ENCODE data around the gene LAMC2.

The LAMC2 gene

DNA sequence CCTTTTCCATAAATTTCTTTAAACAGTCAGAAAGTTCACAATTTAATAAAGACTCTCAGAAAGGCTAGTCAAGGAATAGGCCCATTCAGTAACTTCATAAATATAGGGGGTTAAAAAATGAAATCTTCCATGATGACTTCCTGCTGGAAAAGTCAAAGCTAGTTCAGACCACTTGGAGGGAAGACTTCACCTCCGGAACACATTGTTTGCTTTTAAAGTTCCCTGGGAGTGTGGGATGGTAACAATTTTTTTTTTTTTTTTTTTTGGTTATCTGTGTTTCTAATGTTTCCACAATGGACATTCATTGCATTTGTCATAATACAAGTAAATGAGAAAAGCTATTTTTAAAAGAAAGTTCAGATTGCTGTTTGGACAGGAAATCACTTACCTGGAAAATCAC, 18.4 kb upstream of the LAMC2 start:
- in situ Hi-C loops (cut with MboI; ENCODE audit: low sequenced_read_pairs), result no loop called here

DNA sequence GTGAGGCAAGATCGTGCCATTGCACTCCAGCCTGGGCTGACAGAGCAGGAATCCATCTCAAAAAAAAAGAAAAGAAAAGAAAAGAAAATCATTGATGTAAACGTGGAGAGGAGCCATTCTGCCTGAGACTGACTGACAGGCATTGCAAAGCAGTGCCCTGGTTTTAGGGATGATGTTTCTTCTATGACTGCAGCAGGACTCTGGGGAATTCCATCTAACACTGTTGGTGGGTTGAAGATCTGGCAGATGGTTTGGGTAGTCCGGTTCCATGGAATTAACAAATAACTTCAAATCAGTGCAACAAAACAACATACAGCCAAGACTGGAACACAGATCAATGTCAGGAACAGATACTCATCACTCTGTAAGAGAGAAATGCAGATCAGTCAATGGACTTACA, 17.8 kb upstream of the LAMC2 start:
- in situ Hi-C loops (cut with MboI; ENCODE audit: low sequenced_read_pairs), result no loop called here

DNA sequence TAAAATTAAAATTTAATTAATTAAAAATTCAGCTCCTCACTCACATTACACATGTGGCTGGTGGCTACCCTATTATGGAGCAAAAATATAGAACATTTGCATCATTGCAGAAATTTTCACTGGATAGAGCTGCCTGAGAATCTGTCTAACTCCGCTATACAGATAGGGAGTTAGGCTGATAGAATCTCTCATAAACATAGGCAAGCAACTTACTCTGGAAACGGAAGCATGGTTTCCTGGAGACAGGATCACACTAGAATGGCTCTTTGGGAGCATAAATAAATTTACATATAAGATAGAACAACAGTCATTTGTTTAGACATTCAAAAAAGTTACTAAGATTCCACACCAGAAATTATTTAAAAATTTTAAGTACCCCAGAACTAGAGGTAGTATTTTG, 12.2 kb upstream of the LAMC2 start:
- in situ Hi-C loops (cut with MboI; ENCODE audit: low sequenced_read_pairs), result no loop called here

DNA sequence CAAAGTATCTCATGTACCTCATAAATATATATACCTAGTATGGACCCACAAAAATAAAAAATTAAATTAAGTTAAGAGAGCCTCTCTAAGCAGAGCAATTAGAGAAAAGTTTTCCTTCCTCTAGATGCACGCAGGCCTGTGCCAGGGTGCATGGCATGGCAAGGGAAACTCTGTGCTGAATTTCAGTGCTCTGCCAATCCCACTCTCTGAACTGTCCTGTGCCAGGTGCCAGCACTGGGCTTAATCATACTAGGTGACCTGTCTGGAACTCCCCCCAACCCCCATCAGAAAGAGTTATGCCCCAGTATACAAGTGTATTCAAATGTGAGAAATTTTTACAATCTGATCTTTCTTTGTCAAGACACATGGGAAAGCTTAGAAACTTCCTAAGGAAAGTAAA, 10.4 kb upstream of the LAMC2 start:
- in situ Hi-C loops (cut with MboI; ENCODE audit: low sequenced_read_pairs), result no loop called here

DNA sequence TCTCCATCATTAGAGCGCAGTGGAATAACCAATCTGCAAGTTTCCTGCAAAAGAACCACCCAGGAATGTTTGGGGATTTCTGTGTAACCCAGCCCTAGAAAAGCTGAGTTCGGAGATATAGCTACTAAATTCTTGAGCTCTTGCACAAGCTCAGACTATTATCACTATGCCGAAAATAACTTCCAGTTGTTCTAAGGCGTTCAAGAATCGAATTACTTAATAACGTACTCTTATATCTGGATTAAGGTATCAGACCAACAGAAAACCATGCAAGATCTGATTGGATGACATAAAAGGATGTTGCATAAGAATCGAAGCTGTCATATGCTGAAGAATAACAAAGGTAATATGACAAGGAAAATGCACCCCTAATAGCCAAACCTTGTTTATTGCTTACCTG, 7.5 kb upstream of the LAMC2 start:
- in situ Hi-C loops (cut with MboI; ENCODE audit: low sequenced_read_pairs), result no loop called here

DNA sequence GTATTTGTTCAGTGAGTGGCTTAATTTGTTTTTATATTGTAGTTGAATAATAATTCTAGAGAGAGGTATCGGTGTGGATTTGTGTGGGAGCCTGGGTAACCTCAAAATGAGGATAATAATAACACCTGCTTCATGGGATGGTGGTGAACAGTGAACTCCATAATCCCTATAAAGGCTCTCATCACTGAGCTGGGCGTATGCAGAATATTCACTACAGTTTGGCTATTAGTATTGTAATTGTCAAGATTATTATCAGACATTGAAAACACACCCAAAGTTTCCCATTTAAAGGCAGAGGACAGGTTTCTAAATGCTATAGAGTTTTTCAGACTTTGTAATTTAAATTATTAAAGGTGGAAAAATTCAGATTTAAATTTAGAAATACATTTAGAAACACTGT, 7.0 kb upstream of the LAMC2 start:
- in situ Hi-C loops (cut with MboI; ENCODE audit: low sequenced_read_pairs), result no loop called here

DNA sequence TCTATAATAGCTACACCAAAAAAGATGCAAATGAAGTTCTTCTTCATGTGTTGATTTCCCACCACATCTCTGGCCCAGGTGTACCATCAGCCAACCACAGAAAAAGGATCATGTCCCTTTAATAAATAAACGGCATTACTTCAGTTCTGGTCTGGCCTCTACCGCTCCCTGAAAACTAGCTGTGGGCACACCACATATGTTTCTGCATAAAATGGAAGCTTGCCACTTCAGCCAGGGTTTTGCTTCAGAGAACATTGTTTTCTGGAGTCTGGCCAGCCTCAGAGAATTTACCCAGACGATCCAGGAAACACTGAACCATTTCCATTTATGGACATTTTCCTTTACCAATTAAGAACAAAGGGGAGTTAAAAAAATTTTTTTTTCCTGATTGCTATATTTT, 5.8 kb upstream of the LAMC2 start:
- in situ Hi-C loops (cut with MboI; ENCODE audit: low sequenced_read_pairs), result no loop called here

DNA sequence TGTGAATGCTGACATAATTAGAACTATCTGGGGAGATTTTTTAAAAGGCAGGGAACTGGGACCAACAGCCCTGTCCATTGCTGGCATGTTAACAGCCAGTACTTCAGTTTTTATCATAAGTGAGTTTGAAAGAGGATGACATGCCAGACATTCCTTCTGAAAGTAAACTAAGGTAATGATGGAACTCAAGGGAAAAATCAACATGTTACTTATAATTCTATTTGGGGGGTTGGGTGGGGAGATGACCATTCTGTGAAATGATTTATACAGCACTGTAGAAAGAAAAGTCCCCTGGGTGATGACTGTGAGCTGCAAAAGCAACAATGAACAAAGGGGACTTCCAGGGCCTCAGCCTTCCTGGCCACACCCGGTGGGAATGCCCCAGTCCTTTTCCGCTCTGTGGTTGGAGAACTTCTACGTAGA, 5.4 kb upstream of the LAMC2 start:
- in situ Hi-C loops (cut with MboI; ENCODE audit: low sequenced_read_pairs), result no loop called here

DNA sequence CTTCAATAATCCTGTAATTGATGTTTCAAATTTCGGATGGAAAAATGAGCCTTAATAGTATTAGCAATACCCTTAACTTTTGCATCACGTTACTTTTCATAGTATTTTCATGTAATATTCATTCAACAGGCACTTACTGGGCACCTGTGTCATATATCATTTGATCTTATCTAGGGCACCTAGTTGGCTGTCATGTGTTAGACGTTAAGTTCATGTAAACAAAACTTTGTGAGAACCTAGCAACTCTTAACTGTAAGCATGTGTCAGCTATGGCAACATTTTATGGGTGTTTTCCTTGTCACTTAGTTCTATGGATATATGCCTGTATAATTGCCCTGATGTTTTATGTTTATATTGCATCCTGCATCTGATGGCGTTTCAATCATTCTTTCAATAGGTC, 777 bp downstream of the LAMC2 start:
- in situ Hi-C loops (cut with MboI; ENCODE audit: low sequenced_read_pairs), result no loop called here

DNA sequence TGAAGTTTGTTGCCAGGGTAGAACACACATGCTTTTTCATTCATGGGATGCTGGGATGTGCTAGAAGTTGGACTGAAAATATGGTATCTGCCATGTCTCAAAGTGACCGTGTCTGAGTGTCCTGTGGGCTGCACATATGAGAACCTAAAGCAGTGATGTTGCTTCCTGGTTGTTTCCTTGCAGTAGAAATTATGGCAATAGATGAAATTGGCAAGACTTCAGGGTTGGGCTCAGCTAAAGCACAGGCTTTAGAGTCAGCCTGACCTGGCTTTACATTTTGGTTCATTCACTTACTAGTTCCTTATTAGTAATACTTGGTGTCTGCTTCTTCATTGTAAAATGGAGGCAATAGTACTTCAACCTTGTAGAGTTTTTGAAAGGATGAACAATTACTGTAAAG, 2.2 kb downstream of the LAMC2 start:
- in situ Hi-C loops (cut with MboI; ENCODE audit: low sequenced_read_pairs), result no loop called here

DNA sequence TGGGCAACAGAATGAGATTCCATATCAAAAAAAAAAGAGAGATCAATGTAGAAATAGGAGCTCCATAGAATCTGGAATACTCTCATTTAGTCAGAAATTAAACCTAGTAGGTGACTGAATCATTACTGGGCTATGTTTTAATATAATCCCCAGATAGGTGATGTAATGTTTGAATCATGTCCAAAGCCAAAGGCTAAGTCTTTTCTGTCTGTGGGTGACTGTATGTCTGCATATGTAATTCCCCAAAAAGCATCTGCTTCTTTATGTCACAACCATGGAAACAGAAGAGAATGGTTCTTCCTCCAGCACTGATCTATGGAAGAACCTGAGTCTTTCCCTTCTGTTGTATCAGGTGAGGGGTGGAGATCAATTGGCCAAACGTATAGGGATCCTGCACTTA, 5.8 kb downstream of the LAMC2 start:
- in situ Hi-C loops (cut with MboI; ENCODE audit: low sequenced_read_pairs), result no loop called here

DNA sequence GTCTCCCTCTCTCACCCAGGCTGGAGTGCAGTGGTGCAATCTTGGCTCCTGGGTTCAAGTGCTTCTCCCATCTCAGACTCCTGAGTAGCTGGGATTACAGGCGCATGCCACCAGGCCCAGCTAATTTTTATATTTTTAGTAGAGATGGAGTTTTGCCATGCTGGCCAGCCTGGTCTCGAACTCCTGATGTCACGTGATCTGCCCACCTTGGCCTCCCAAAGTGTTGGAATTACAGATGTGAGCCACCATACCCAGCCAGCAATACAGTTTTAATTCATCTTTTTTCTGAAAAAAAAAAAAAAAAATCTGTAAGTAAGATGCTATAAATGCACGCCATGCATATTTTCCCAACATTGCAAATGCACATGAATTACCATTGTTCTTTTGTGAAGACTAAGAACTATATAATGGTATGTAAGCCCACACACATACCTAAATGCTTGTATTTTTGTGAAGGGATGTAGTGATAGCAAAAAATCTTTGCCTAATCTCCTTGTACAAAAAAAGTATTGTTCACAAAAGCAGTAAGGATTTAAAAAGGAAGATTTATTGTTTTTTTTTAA, 8.0 kb downstream of the LAMC2 start:
- in situ Hi-C loops (cut with MboI; ENCODE audit: low sequenced_read_pairs), result no loop called here

DNA sequence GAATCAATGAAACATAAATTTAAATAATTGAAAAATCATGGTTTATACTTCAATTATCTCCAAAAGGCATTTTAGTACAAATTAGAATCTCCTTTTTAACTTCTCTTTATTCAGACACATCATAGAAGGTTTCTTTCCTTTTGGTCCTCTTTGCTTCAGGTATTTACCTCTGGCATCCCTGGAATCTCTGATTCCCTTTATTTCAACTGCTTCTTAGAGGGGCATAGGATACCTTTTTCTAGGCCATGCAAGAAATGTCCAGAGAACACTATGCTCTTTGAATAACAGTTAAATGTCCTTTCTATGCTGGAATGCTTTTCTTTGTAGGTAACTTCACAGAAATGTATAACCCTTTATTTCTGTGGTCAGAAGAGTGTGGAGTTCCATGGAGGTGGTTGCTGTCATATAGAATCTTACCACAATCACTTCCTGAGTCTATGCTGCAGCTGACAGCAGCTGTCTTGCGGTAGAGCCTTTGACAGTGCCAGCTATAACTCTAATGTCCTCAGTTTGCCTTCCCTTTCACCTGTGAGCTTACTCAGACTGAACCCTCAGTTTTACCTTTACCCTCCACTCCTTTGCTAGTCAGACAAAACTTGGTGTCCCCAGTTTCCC, 8.6 kb downstream of the LAMC2 start:
- in situ Hi-C loops (cut with MboI; ENCODE audit: low sequenced_read_pairs), result no loop called here

DNA sequence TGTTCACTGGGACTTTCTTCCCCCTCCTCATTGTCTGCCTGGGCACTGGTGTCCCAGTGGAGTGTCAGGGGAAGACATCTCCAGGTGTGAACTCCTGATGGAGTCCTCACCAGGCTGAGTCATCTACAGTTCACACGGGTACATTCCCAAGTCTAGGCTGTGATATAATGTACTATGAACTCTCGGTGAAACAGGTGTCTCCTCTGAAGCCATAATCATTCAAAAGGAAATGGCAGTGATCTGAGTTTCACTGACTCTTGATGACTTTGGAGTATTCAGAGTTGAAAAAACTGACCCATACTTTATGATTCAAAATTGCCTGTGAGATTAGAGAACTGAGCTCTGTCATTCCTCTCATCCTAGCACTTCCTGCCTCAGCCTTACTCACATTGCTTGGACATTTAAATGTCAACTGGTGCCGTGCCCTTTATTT, 9.1 kb downstream of the LAMC2 start:
- in situ Hi-C loops (cut with MboI; ENCODE audit: low sequenced_read_pairs), result no loop called here

DNA sequence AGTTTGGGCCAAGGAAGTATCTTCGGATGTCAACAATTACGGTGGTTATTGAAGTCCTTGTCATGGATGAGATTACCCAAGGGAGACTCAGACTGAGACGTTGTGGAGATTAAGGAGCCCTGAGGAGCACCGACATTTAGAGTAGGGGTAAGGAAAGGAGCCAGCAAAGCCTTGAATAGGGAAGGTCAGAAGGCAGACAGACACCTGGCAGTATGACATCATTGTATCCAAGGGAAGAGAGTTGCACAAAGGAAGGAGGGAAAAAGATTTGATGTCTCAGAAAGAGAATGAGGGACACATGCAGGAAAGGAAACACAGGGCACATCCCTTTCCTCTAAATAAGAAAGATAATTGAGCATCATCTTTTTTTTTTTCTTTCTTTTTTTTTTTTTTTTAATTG, 11.7 kb downstream of the LAMC2 start:
- in situ Hi-C loops (cut with MboI; ENCODE audit: low sequenced_read_pairs), result no loop called here

DNA sequence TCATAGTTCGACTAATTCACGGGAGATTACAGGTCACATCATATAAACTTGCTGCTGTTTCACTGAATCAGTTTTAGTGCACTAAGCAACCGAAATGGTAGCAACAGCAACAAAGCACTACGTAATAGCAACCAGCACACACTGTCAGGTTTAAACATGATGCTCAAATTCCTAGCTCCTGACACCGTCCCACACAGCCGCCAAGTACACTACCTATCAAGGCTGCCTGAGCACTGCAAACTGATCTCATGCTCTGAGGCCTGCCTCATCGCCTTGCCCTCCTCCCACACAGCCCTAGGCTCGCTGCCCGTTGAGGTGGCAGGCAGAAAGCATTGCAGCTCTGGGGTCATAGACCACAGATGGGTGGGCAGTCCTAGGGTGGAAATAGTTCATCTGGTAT, 12.4 kb downstream of the LAMC2 start:
- in situ Hi-C loops (cut with MboI; ENCODE audit: low sequenced_read_pairs), result no loop called here

DNA sequence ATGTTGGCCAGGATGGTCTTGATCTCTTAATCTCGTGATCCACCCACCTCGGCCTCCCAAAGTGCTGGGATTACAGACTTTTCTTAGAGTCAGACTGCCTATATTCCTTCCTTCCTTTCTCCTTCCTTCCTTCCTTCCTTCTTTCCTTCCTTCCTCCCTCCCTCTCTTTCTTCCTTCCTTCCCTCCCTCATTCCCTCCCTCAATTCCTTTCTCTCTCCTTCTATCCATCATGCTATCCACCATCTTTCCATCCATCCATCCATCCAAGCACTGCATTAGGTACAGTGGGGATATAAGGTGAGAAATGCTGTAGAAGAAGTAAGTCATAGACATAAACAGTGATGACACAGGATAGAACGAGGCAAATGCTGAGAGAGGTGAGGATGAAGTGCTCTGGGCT, 13.2 kb downstream of the LAMC2 start:
- in situ Hi-C loops (cut with MboI; ENCODE audit: low sequenced_read_pairs), result no loop called here

DNA sequence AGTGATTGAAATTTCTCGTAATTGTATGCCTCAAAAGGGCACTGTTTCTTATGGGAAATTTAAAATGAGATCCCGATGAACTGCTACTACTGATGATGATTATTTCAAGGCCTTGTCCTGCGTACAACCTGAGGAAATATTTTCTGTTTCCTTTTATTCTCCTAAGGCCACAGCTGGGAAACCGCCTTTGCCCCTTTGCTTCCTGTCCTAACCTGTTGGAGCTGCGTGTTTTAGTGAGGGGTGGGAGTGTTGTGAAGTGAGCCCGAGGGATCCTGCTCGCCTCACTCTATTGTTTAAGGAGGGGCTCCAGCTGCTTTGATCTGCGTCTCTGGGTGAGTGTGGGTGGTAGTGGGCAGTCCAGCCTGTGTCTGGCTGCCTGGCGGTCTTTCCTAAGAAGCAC, 14.4 kb downstream of the LAMC2 start:
- in situ Hi-C loops (cut with MboI; ENCODE audit: low sequenced_read_pairs), result no loop called here

DNA sequence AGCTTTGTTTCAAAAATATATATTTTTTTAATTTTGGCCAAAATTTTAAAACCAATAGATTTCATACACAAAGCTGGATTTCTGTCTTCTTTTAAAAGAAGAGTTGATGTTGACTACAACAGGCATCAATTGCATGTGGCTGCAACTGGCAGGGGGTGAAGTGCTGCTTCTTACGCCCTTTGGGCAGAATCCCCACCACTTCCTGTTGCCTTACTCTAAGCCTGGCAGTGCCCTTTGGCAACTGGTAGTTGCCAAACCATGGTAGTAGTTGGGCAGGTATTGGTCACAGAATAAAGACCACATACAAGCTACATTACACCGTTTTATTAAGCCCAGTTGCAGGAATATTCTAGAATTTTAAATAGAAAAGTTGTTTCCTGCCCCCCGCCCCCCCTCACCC, 17.0 kb downstream of the LAMC2 start:
- in situ Hi-C loops (cut with MboI; ENCODE audit: low sequenced_read_pairs), result no loop called here

DNA sequence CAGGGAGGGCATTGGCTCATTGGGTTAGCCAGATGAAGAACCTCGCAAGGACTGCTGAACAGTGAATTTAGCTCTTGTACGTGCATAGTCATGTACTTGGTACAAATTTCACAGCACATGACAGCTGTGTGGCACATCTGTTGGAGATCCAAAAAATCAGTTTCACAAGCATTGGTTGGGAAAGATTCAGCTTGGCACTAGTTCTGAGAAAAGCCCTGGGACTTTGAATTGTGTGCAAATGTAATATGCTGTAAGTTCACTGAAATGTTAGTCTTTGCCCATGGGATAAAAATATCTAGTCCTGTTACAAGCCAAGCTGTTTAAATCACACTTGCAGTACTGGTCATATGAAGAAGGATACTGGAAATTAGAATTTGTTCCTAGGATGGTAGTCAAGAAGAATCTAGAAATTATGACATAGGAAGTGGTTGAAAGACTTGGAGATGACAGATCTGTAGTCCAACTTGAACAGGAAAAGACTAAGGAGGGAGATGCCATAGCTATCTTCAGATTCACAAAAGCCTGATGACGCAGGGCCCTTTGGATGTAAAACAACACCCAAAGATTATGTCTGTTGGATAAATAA, 19.2 kb downstream of the LAMC2 start:
- in situ Hi-C loops (cut with MboI; ENCODE audit: low sequenced_read_pairs), result no loop called here

DNA sequence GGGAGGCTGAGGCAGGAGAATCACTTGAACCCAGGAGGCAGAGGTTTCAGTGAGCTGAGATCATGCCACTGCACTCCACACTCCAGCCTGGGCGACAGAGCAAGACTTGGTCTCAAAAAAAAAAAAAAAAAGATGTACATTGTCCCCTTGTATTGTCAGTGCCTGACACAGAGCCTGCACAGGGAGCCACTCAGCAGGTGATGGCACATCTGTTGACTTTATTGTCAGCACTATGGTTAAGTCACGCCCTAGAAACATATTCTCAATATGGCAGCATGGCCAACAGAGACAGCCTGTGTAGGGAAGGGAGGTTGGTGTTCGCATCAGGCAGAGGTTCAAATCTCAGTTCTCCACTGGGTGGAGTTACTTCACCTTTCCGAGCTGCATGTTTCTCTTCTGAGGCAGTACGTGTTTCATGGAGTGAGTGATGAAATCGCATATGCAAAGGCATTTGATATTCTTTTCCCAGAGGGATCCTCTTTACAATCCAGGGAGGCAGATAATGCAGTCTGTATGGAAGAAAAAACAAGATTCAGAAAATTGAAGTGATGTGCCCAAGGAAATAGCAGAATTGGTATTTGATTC, 20.6 kb downstream of the LAMC2 start:
- in situ Hi-C loops (cut with MboI; ENCODE audit: low sequenced_read_pairs), result no loop called here

DNA sequence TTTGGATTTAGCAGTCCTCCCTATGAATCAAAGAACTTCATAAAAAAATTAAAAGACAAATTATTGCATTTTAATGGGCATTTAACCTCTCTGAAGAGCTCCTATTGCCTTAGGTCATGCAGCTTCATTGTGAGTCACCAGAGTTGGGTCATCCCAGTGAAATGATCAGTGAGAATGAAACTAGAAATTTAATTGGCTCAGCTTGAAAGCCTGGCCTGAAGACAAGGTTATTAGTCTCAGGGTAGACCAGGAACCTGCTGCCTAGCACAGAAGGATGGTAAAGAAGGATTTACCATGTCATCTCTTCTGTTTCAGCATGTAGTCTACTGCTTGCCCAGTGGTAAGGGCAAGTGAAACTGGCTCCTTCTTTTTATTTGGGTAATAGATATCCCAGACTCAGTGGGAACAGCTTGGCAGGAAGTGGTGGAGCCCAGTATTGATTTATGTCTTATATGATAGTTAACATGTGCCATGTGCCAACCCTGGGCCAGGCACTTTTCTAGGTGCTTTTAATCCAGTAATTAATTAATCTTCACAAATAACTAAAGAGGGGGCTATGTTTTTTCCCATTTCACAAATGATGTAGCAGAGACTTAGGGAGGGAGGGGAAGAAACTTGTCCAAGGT, 23.6 kb downstream of the LAMC2 start:
- in situ Hi-C loops (cut with MboI; ENCODE audit: low sequenced_read_pairs), result no loop called here
